ENCODE results near the gene NDST4. TPM values are rescaled to one million over a fixed set of nuclear protein-coding genes. Genes with fewer than 3 reads are reported as not detected.

The NDST4 gene
- total RNA-seq, 1 donor from 2014 or later, result 2.6 TPM

GRCh38 chr4:114879916-114880669 lies 233.3 kb downstream of the NDST4 start:
- no peaks in the 10 kb centered on the region for H3K36me3 ChIP-seq (ENCODE audit: control insufficient read depth in 3 of 3, insufficient read depth in 3 of 3, low read length in 3 of 3)
- H3K27ac ChIP-seq (ENCODE audit: low read depth, low read length), result no peak overlapping the region
- no peaks in the 10 kb centered on the region for H3K9me3 ChIP-seq (ENCODE audit: control insufficient read depth in 3 of 3, low read length in 3 of 3)
- H3K4me3 ChIP-seq (ENCODE audit: low read length in 3 of 3), result no peak overlapping the region
- no peaks in the 10 kb centered on the region for H3K27me3 ChIP-seq (ENCODE audit: control insufficient read depth in 3 of 3, insufficient read depth in 3 of 3, low read length in 3 of 3)
- H3K9ac ChIP-seq (ENCODE audit: low read depth in 1 of 3, low read length in 3 of 3), result no peak overlapping the region
- H3K4me1 ChIP-seq (ENCODE audit: control insufficient read depth in 3 of 3, insufficient read depth in 3 of 3, low read length in 3 of 3), result no peaks in the 10 kb centered on the region

GRCh38 chr4:114875630-114876029 lies 237.8 kb downstream of the NDST4 start:
- no peak overlapping the region for H3K27ac ChIP-seq (ENCODE audit: low read depth, low read length)
- no peak overlapping the region for H3K4me3 ChIP-seq (ENCODE audit: low read length in 3 of 3)
- no peaks in the 10 kb centered on the region for H3K36me3 ChIP-seq (ENCODE audit: control insufficient read depth in 3 of 3, insufficient read depth in 3 of 3, low read length in 3 of 3)
- no peaks in the 10 kb centered on the region for H3K9me3 ChIP-seq (ENCODE audit: control insufficient read depth in 3 of 3, low read length in 3 of 3)
- H3K27me3 ChIP-seq (ENCODE audit: control insufficient read depth in 3 of 3, insufficient read depth in 3 of 3, low read length in 3 of 3), result no peaks in the 10 kb centered on the region
- H3K4me1 ChIP-seq (ENCODE audit: control insufficient read depth in 3 of 3, insufficient read depth in 3 of 3, low read length in 3 of 3), result no peaks in the 10 kb centered on the region
- H3K9ac ChIP-seq (ENCODE audit: low read depth in 1 of 3, low read length in 3 of 3), result no peak overlapping the region

- Histone ChIP-seq H3K27ac (ENCODE audit: low read depth, low read length) (no peak overlapping the region), H3K4me1 (ENCODE audit: control insufficient read depth in 3 of 3, insufficient read depth in 3 of 3, low read length in 3 of 3) (no peaks in the 10 kb centered on the region), H3K9ac (ENCODE audit: low read depth in 1 of 3, low read length in 3 of 3) (no peak overlapping the region), H3K9me3 (ENCODE audit: control insufficient read depth in 3 of 3, low read length in 3 of 3) (no peaks in the 10 kb centered on the region), H3K36me3 (ENCODE audit: control insufficient read depth in 3 of 3, insufficient read depth in 3 of 3, low read length in 3 of 3) (no peaks in the 10 kb centered on the region), H3K4me3 (ENCODE audit: low read length in 3 of 3) (no peak overlapping the region), H3K27me3 (ENCODE audit: control insufficient read depth in 3 of 3, insufficient read depth in 3 of 3, low read length in 3 of 3) (no peaks in the 10 kb centered on the region)
Measured at GRCh38 chr4:114874321-114874720, 239.1 kb downstream of the NDST4 start.

GRCh38 chr4:114870987-114871386 lies 242.4 kb downstream of the NDST4 start:
- Histone ChIP-seq H3K27ac (ENCODE audit: low read depth, low read length) (no peak overlapping the region), H3K27me3 (ENCODE audit: control insufficient read depth in 3 of 3, insufficient read depth in 3 of 3, low read length in 3 of 3) (no peaks in the 10 kb centered on the region), H3K4me1 (ENCODE audit: control insufficient read depth in 3 of 3, insufficient read depth in 3 of 3, low read length in 3 of 3) (no peaks in the 10 kb centered on the region), H3K4me3 (ENCODE audit: low read length in 3 of 3) (no peak overlapping the region), H3K9ac (ENCODE audit: low read depth in 1 of 3, low read length in 3 of 3) (no peak overlapping the region), H3K36me3 (ENCODE audit: control insufficient read depth in 3 of 3, insufficient read depth in 3 of 3, low read length in 3 of 3) (no peaks in the 10 kb centered on the region), H3K9me3 (ENCODE audit: control insufficient read depth in 3 of 3, low read length in 3 of 3) (no peaks in the 10 kb centered on the region)

- Histone ChIP-seq H3K9ac (ENCODE audit: low read depth in 1 of 3, low read length in 3 of 3) (no peak overlapping the region), H3K9me3 (ENCODE audit: control insufficient read depth in 3 of 3, low read length in 3 of 3) (no peaks in the 10 kb centered on the region), H3K27ac (ENCODE audit: low read depth, low read length) (no peak overlapping the region), H3K27me3 (ENCODE audit: control insufficient read depth in 3 of 3, insufficient read depth in 3 of 3, low read length in 3 of 3) (no peaks in the 10 kb centered on the region), H3K4me1 (ENCODE audit: control insufficient read depth in 3 of 3, insufficient read depth in 3 of 3, low read length in 3 of 3) (no peaks in the 10 kb centered on the region), H3K36me3 (ENCODE audit: control insufficient read depth in 3 of 3, insufficient read depth in 3 of 3, low read length in 3 of 3) (no peaks in the 10 kb centered on the region), H3K4me3 (ENCODE audit: low read length in 3 of 3) (no peak overlapping the region)
Measured at GRCh38 chr4:114866901-114867670, 246.3 kb downstream of the NDST4 start.

GRCh38 chr4:114864060-114864459 lies 249.4 kb downstream of the NDST4 start:
- no peaks in the 10 kb centered on the region for H3K27me3 ChIP-seq (ENCODE audit: control insufficient read depth in 3 of 3, insufficient read depth in 3 of 3, low read length in 3 of 3)
- H3K4me3 ChIP-seq (ENCODE audit: low read length in 3 of 3), result no peak overlapping the region
- no peak overlapping the region for H3K9ac ChIP-seq (ENCODE audit: low read depth in 1 of 3, low read length in 3 of 3)
- H3K4me1 ChIP-seq (ENCODE audit: control insufficient read depth in 3 of 3, insufficient read depth in 3 of 3, low read length in 3 of 3), result no peaks in the 10 kb centered on the region
- H3K9me3 ChIP-seq (ENCODE audit: control insufficient read depth in 3 of 3, low read length in 3 of 3), result no peaks in the 10 kb centered on the region
- H3K27ac ChIP-seq (ENCODE audit: low read depth, low read length), result no peak overlapping the region
- no peaks in the 10 kb centered on the region for H3K36me3 ChIP-seq (ENCODE audit: control insufficient read depth in 3 of 3, insufficient read depth in 3 of 3, low read length in 3 of 3)

GRCh38 chr4:114860786-114861185 lies 252.6 kb downstream of the NDST4 start:
- H3K9ac ChIP-seq (ENCODE audit: low read depth in 1 of 3, low read length in 3 of 3), result no peak overlapping the region
- no peaks in the 10 kb centered on the region for H3K36me3 ChIP-seq (ENCODE audit: control insufficient read depth in 3 of 3, insufficient read depth in 3 of 3, low read length in 3 of 3)
- no peak overlapping the region for H3K4me3 ChIP-seq (ENCODE audit: low read length in 3 of 3)
- no peaks in the 10 kb centered on the region for H3K4me1 ChIP-seq (ENCODE audit: control insufficient read depth in 3 of 3, insufficient read depth in 3 of 3, low read length in 3 of 3)
- H3K27me3 ChIP-seq (ENCODE audit: control insufficient read depth in 3 of 3, insufficient read depth in 3 of 3, low read length in 3 of 3), result no peaks in the 10 kb centered on the region
- no peak overlapping the region for H3K27ac ChIP-seq (ENCODE audit: low read depth, low read length)
- no peaks in the 10 kb centered on the region for H3K9me3 ChIP-seq (ENCODE audit: control insufficient read depth in 3 of 3, low read length in 3 of 3)

GRCh38 chr4:114857831-114858230 lies 255.6 kb downstream of the NDST4 start:
- H3K27me3 ChIP-seq (ENCODE audit: control insufficient read depth in 3 of 3, insufficient read depth in 3 of 3, low read length in 3 of 3), result no peaks in the 10 kb centered on the region
- H3K4me3 ChIP-seq (ENCODE audit: low read length in 3 of 3), result no peak overlapping the region
- H3K36me3 ChIP-seq (ENCODE audit: control insufficient read depth in 3 of 3, insufficient read depth in 3 of 3, low read length in 3 of 3), result no peaks in the 10 kb centered on the region
- H3K9me3 ChIP-seq (ENCODE audit: control insufficient read depth in 3 of 3, low read length in 3 of 3), result no peaks in the 10 kb centered on the region
- no peaks in the 10 kb centered on the region for H3K4me1 ChIP-seq (ENCODE audit: control insufficient read depth in 3 of 3, insufficient read depth in 3 of 3, low read length in 3 of 3)
- no peak overlapping the region for H3K27ac ChIP-seq (ENCODE audit: low read depth, low read length)
- no peak overlapping the region for H3K9ac ChIP-seq (ENCODE audit: low read depth in 1 of 3, low read length in 3 of 3)

GRCh38 chr4:114839986-114840385 lies 273.4 kb downstream of the NDST4 start:
- no peaks in the 10 kb centered on the region for H3K36me3 ChIP-seq (ENCODE audit: control insufficient read depth in 3 of 3, insufficient read depth in 3 of 3, low read length in 3 of 3)
- no peak overlapping the region for H3K9ac ChIP-seq (ENCODE audit: low read depth in 1 of 3, low read length in 3 of 3)
- no peak overlapping the region for H3K27ac ChIP-seq (ENCODE audit: low read depth, low read length)
- H3K9me3 ChIP-seq (ENCODE audit: control insufficient read depth in 3 of 3, low read length in 3 of 3), result no peaks in the 10 kb centered on the region
- no peaks in the 10 kb centered on the region for H3K27me3 ChIP-seq (ENCODE audit: control insufficient read depth in 3 of 3, insufficient read depth in 3 of 3, low read length in 3 of 3)
- no peak overlapping the region for H3K4me3 ChIP-seq (ENCODE audit: low read length in 3 of 3)
- H3K4me1 ChIP-seq (ENCODE audit: control insufficient read depth in 3 of 3, insufficient read depth in 3 of 3, low read length in 3 of 3), result no peaks in the 10 kb centered on the region

GRCh38 chr4:114830628-114831027 lies 282.8 kb downstream of the NDST4 start:
- H3K9me3 ChIP-seq (ENCODE audit: control insufficient read depth in 3 of 3, low read length in 3 of 3), result no peaks in the 10 kb centered on the region
- H3K27ac ChIP-seq (ENCODE audit: low read depth, low read length), result no peak overlapping the region
- no peaks in the 10 kb centered on the region for H3K36me3 ChIP-seq (ENCODE audit: control insufficient read depth in 3 of 3, insufficient read depth in 3 of 3, low read length in 3 of 3)
- no peak overlapping the region for H3K4me3 ChIP-seq (ENCODE audit: low read length in 3 of 3)
- no peaks in the 10 kb centered on the region for H3K27me3 ChIP-seq (ENCODE audit: control insufficient read depth in 3 of 3, insufficient read depth in 3 of 3, low read length in 3 of 3)
- H3K4me1 ChIP-seq (ENCODE audit: control insufficient read depth in 3 of 3, insufficient read depth in 3 of 3, low read length in 3 of 3), result no peaks in the 10 kb centered on the region
- H3K9ac ChIP-seq (ENCODE audit: low read depth in 1 of 3, low read length in 3 of 3), result no peak overlapping the region
